Measurements from ENCODE around the gene SLCO4A1.
A peak's percentile ranks its signal among the peaks of the same experiment; 100 is the strongest.

Gene SLCO4A1

GRCh38 chr20:62606551-62607201, 35.6 kb upstream of the SLCO4A1 start:
- peak; percentile 96 for DNase-seq

DNA sequence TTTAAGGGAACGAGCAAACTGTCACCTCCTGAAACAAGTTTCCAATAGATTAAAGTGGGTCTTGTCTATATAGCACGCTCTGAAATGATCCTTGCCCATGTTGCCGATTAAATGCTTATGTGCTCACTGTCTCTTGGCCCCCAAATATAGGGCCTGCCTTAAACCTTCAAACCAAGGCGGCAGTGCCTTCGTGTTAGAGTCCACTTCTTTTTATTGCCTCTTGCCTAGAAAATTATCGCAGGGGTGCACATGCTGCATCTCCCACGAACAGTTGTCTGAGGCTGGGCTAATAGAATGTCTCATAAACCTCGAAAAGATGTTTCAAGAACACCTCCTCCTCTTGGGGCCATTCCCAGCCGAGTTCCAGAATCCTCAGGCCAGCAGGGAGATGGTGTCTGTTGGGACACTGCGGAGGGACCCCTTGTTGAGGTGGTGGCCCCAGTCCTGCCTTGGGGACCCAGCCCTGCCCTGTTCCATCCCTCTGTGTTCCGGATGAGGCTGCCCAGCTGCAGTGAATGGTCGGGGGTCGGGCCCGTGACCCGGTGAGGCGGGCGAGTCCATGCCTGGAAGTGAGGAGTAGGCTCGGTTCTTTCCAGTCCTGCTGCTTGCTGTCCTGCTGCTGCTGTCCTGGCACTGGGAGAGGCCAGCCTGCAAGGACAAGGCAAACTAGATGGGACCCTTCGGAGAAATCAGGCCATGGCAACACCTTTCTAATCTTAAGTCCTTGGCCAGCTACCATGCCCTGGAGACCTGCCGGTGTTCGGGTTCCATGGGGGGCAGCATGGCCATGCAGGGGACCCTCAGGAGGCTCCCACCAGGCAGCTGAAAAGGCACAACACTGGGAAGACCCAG, 34.7 kb upstream of the SLCO4A1 start:
- DNase-seq = no peak

DNA sequence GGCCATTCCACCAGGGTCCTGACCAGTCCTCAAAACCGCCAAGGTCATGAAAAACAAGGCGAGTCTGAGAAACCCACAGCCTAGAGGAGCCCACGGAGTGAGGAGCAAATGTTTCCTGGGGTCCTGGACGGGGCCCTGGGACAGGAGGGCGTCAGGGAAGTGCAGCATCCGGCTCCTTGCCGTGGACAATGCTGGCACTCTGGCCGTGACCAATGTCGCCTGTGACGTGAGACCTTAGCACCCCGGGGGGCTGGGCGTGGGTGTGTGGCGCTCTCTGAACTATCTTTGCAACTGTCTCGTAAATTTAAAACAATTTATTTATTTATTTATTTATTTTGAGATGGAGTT, 34.1 kb upstream of the SLCO4A1 start:
- DNase-seq = no peak

DNA sequence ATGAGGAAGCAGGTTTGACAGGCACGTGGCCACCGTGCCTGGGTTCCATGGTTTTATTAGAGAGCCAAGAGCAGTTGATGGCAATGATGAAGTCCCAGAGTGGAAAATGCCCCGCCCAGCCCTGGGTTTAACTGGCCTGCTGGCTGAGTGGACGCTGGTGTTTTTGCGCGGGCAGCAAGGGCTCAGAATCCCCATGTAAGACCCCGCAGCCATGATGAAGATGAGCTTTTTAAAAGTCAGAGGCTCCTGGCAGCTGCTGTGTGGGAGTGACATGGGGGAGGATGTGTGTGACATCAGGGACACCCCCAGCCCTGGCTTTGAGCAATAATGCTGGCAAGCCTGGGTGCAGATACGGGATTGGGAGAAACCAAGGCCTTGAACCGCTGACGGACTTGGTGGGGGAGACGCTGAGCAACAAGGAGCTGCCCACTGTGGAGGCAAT, 33.0 kb upstream of the SLCO4A1 start:
- no peak for DNase-seq

GRCh38 chr20:62609811-62610757, 32.2 kb upstream of the SLCO4A1 start:
- no peak for DNase-seq

- DNase-seq = no peak
Observed at GRCh38 chr20:62611012-62611411, 31.3 kb upstream of the SLCO4A1 start.

DNA sequence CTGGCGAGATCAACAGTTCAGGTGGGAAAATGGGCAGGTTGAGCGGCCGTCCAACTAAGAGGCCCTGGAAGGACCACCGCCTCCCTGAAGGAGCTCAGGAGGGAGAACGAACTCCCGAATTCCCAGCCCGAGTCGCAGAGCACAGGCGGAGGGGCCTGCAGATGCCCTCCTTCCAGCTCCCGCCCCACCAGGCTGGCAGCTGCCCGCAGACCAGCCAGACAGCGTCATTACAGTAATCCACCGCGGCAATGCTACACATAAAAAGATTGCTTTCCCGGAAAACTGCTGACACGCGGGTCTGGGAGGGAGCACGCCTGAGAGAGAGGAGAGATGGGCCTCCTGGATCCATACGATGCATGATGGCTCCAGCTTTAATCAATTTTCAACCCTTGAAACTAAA, 30.5 kb upstream of the SLCO4A1 start:
- DNase-seq = no peak

- no peak for DNase-seq
Observed at GRCh38 chr20:62614085-62614960, 28.0 kb upstream of the SLCO4A1 start.

- DNase-seq = no peak
Observed at GRCh38 chr20:62614961-62615680, 27.2 kb upstream of the SLCO4A1 start.

DNA sequence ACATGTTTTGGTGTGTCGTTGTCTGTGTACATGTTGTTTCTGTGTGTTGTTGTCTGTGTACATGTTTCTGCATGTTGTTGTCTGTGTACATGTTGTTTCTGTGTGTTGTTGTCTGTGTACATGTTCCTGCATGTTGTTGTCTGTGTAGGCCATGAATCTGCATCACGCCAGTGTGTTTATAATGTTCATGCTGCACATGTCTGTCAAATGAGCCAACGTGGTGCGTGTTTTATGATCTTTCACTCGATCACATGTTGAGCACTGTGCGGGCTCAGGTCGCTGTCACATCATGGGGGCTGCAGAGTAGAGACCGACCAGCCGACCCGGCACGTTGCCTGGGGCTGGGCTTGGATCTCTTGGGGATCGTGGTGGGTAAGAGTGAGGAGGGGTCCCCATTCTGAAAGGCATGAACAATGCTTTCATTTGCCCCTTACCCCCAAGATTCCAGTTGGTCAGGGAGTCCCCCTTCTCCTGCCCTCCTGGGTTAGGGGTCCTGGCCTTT, 26.5 kb upstream of the SLCO4A1 start:
- no peak for DNase-seq

DNA sequence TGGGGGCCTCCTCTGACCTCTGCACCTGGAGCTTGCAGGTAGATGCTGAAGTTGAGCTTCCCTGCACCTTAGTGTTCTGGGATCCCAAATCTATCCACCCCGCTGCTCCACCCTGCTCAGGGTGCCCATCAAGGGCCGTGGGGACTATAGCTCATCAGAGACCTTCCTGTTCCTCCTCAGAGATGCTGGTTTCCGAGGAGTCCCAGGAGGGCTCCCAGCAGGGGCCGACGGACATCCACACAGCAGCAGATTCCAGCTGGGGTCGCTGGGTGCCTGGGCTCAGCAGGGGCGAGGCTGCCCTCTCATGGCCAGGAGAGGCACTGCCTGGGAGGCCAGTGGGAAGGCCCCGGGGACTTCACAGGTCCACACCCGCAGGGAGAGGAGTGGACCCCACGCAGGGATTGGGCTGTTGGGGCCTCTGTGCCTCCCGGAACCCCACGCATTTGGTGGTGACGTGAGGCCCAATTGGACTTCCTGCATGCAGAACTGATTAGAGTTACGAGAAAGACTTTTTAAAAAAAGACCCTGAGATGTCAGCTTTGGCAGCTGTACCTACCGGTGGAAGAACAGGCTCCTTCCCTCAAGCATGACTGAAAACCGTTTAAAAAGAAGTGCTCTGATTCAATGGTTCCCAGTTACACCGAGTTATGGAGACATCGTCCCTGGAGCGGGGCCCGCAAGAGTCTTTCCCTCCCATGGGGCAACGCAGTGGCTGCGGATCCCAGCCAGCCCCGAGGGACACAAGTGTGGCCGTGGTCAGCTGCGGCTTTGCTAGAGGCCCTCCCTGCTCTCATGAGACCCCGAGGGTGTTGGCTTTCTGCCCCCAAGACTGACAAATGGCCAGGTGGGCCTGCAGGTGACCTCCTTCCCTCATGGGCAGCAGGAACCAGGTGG, 25.3 kb upstream of the SLCO4A1 start:
- peak; percentile 58 for DNase-seq

DNA sequence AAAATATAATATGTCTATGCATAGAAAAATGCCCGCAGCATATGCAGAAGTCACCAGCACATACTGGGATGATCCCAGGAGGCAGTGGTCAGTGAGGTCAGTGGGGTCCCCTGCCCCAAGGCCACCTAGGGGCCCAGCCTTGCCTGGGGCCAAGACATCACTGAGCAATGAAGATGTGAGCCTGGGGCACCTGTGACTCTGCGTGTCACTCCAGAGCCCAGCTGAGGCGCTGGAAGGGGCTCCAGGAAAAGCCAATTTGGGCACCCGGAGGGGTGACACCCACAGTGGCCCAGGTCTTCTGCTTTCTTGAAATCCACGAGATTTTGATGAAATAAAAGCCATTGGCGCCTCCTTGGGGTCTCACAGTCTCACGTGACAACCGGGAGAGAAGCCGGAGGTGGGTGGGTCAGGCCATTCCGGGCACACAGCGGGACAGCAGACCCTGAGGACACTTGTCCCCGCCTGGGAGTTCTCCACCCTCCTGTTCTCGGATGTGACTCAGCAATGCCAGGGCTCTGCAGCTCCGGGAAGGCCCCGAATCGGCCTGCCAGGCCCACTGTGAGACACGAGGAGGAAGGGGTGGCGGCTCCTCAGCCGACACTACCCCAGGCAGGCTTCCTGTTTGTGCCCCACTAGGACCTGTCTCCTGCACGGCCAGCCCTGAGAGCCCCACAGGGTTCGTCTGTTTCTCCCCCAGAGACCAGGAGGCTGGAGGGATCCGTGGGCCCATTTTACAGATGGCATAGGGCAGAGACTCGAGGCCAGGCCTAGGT, 24.4 kb upstream of the SLCO4A1 start:
- no peak for DNase-seq

DNA sequence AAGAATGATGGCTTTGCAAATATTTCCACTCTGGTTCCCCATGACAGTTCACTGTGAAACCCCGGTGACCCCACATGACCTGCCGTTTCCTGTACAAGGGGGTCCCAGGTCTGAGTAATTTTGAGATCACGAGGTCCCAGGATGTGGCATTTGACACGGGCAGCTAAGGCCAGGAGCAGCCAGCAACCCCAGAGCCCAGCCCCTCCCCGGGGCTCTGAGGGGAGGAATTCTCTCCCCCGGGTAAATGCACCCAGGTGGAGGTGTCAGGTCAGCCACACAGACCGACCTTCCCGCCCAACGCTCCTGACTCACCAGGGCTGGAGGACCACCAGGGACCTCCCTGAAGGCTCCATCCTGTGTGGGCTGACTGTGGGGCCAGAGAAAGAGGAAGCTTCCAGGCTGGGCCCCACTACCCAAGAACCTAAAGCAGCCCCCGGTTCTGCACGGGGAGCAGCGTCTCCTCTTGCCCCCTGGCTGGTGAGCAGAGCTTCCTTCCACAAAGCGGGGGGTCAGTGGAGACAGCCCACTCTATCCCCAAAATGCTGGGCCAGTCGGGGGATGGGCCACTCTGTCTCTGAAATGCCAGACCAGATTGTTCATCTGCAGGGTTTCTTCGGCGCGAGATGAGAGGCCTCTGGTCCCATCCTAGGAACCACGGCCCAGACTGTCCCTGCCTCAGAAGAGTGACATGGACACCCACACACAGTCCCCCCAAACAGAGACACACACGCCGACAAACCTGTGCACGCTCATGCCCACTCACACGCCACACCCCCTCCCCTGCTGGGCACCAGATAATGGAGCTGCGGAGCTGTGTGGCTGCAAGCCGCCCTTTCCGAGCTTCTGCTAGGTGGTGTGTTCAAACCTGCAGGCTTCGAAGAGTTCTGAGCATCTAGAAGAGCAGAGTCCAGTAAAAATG, 23.4 kb upstream of the SLCO4A1 start:
- DNase-seq = no peak

- no peak for DNase-seq
Observed at GRCh38 chr20:62620625-62621024, 21.7 kb upstream of the SLCO4A1 start.

- DNase-seq = no peak
Observed at GRCh38 chr20:62621251-62622110, 20.8 kb upstream of the SLCO4A1 start.

DNA sequence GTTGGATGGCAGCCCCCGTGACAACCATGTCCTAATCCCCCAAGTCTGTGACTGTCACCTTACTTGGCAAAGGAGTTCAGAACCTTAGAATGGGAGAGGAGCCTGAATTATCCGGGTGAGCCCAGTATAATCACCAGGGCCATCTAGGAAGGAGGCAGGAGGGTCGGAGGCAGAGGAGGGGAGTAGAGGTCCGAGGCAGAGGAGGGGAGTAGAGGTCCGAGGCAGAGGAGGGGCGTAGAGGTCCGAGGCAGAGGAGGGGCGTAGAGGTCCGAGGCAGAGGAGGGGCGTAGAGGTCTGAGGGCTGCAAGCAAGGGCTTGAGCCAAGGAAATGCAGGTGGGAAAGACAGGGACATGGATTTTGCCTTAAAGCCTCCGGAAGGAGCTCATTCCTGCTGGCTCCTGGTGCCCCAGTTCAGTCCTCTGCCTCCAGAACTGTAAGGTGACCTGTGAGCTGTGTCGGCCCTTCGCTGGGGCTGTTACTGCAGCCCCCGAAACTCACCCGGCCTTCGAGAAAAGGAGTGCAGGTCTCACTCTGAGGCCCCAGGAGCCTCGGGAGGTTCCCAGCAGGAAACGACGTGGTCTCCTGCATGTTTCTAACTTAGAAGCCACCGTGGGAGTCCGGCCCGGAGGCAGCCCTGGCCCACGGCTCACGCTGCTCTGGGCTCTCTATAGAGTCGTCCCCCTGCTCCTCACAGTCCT, 20.0 kb upstream of the SLCO4A1 start:
- no peak for DNase-seq
